KMS-11 (cell line): ENCODE data around the gene BBC3.
A peak's percentile ranks its signal among the peaks of the same experiment; 100 is the strongest.
"Not testable (repeated sequence)": the region's sequence is repeated elsewhere in the genome, so short reads cannot be mapped to it uniquely, and the experiment has no call there.

Experiments
- H2AFZ ChIP-seq: fragments of 200-600 bp; sonication (generic); 2 replicates; pipeline ENCODE4 v1.6.1; 2016; ENCODE audit warnings: antibody characterized with exemption, mixed run types, low read depth
- H3K27ac ChIP-seq: fragments of 200-600 bp; sonication (generic); 2 replicates; pipeline ENCODE4 v1.6.1; 2016; ENCODE audit warnings: mild to moderate bottlenecking, mixed run types
- H3K27me3 ChIP-seq: fragments of 200-600 bp; sonication (generic); 2 replicates; pipeline ENCODE4 v1.6.1; 2017; ENCODE audit warnings: mild to moderate bottlenecking, low read depth, mixed run types, moderate library complexity; ENCODE audit not compliant: insufficient read depth
- H3K36me3 ChIP-seq: fragments of 200-600 bp; sonication (generic); 2 replicates; pipeline ENCODE4 v1.6.1; 2017; ENCODE audit warnings: mild to moderate bottlenecking, mixed run types; ENCODE audit not compliant: insufficient read depth
- H3K4me1 ChIP-seq: fragments of 200-600 bp; sonication (generic); 2 replicates; pipeline ENCODE4 v1.6.1; 2016; ENCODE audit warnings: mild to moderate bottlenecking, low read depth, mixed run types; ENCODE audit not compliant: poor library complexity, severe bottlenecking
- H3K4me2 ChIP-seq: fragments of 200-600 bp; sonication (generic); 2 replicates; pipeline ENCODE4 v1.7.0; 2016; ENCODE audit warnings: mild to moderate bottlenecking, mixed run types
- H3K4me3 ChIP-seq: fragments of 200-600 bp; sonication (generic); IDR thresholded peaks from 2 replicates; pipeline ENCODE4 v1.6.1; 2017; ENCODE audit warnings: low read depth, low read length, mixed read lengths; ENCODE audit not compliant: insufficient read depth
- H3K79me2 ChIP-seq: fragments of 200-600 bp; sonication (generic); 2 replicates; pipeline ENCODE4 v1.6.1; 2016; ENCODE audit warnings: low read depth, mixed run types; ENCODE audit not compliant: insufficient read depth
- H3K9ac ChIP-seq: fragments of 200-600 bp; sonication (generic); 2 replicates; pipeline ENCODE4 v1.6.1; 2016; ENCODE audit warnings: mild to moderate bottlenecking, mixed run types
- H4K20me1 ChIP-seq: fragments of 200-600 bp; sonication (generic); 2 replicates; pipeline ENCODE4 v1.6.1; 2016; ENCODE audit warnings: mild to moderate bottlenecking, mixed run types; ENCODE audit not compliant: insufficient read depth
- TF ChIP-seq, protein P1 (sequence below): fragments of 200-600 bp; sonication (generic); conservative IDR thresholded peaks from 2 replicates; pipeline ENCODE4 v1.6.1; 2017; ENCODE audit warnings: low read depth, mild to moderate bottlenecking, antibody characterized with exemption, low read length, moderate library complexity, mixed read lengths

Gene BBC3

DNA sequence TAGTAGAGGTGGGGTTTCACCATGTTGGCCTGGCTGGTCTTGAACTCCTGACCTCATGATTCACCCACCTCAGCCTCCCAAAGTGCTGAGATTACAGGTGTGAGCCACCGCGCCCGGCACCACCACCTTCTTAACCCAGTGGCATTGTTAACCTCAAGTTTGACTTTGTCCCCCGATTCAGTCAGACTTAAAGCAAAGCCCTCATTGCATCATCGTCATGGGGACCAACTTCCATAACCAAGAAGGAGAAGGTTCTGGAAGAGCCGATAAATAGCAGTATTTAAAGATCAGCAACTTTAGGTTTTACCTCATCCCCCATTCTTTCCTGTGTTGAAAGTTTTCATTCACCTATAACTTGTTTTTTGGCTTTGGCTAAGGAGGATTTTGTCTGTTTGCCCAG is 37.0 kb upstream of the BBC3 start:
- H3K27ac ChIP-seq: no peak overlapping the region
- H2AFZ ChIP-seq: no peak overlapping the region
- H3K4me1 ChIP-seq: peaks cover 11% of the 10 kb centered on the region
- no peak overlapping the region for H3K9ac ChIP-seq
- H3K27me3 ChIP-seq: no peaks in the 10 kb centered on the region
- no peaks in the 10 kb centered on the region for H3K36me3 ChIP-seq
- TF ChIP-seq, protein P1, sequence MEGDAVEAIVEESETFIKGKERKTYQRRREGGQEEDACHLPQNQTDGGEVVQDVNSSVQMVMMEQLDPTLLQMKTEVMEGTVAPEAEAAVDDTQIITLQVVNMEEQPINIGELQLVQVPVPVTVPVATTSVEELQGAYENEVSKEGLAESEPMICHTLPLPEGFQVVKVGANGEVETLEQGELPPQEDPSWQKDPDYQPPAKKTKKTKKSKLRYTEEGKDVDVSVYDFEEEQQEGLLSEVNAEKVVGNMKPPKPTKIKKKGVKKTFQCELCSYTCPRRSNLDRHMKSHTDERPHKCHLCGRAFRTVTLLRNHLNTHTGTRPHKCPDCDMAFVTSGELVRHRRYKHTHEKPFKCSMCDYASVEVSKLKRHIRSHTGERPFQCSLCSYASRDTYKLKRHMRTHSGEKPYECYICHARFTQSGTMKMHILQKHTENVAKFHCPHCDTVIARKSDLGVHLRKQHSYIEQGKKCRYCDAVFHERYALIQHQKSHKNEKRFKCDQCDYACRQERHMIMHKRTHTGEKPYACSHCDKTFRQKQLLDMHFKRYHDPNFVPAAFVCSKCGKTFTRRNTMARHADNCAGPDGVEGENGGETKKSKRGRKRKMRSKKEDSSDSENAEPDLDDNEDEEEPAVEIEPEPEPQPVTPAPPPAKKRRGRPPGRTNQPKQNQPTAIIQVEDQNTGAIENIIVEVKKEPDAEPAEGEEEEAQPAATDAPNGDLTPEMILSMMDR: no peak
- H4K20me1 ChIP-seq: no peaks in the 10 kb centered on the region
- no peaks in the 10 kb centered on the region for H3K79me2 ChIP-seq
- no peak overlapping the region for H3K4me3 ChIP-seq
- no peak overlapping the region for H3K4me2 ChIP-seq

DNA sequence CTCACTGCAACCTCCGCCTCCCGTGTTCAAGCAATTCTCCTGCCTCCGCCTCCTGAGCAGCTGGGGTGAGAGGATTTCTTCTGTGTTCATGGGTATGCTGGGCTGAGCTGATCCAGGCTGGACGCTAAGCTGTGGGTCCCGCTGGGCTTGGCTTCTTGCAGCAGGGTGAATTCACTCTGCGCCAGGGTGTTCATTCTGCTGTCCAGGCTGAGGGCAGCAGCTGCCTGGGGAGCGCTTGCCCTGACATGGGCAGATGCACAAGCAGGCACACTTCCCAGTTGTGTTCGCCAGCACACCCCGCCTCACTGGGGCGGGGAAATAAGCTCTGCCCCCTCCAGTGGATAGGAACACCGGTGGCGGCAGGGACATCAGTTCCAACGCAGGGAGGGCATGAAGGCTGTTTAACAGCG is 36.4 kb upstream of the BBC3 start:
- Histone ChIP-seq H2AFZ (no peak overlapping the region), H3K36me3 (no peaks in the 10 kb centered on the region), H3K9ac (no peak overlapping the region), H3K27me3 (no peaks in the 10 kb centered on the region), H3K27ac (no peak overlapping the region), H3K4me3 (no peak overlapping the region), H3K4me2 (no peak overlapping the region), H3K79me2 (no peaks in the 10 kb centered on the region), H3K4me1 (peaks cover 18% of the 10 kb centered on the region), H4K20me1 (no peaks in the 10 kb centered on the region)
- TF ChIP-seq, protein P1: no peak

DNA sequence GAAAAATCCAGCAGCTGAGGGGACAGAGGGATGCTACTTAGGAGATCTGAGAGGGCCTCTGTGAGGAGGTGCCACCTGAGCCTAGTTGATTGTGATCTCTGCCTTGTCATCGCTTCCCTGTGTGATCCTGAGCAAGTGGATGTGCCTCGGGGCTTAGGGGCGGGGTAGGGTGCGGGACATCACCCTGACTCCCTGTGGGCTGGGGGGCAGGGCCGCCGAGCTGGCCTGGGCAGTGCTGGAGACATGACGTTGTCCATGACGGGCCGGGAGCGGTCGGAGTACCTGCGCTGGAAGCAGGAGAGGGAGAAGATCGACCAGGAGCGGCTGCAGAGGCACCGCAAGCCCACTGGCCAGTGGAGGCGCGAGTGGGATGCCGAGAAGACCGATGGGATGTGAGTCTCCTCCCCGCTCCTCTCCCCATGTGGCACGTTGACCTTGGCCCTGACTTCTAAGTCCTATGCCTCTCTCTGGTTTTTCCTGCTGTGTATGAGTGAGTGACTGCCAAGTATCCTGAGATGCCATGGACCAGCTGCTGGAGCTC is 35.5 kb upstream of the BBC3 start:
- Histone ChIP-seq H3K27ac (no peak overlapping the region), H3K4me3 (no peak overlapping the region), H4K20me1 (no peaks in the 10 kb centered on the region), H2AFZ (no peak overlapping the region), H3K27me3 (no peaks in the 10 kb centered on the region), H3K9ac (no peak overlapping the region), H3K79me2 (no peaks in the 10 kb centered on the region), H3K36me3 (no peaks in the 10 kb centered on the region), H3K4me2 (no peak overlapping the region), H3K4me1 (peaks cover 24% of the 10 kb centered on the region)
- TF ChIP-seq, protein P1: no peak

DNA sequence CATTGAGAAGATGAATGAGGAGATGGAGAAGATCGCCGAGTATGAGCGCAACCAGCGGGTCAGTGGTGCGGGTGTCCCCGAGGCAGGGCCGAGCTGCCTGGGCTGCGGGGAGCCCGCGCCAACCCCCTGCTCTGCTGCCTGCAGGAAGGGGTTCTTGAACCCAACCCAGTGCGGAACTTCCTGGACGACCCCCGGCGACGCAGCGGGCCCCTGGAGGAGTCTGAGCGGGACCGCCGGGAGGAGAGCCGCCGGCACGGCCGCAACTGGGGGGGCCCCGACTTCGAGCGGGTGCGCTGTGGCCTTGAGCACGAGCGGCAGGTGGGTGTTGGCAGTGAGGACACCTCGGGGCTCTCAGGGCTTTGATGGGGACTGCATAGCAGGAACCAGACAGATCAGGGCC is 33.6 kb upstream of the BBC3 start:
- Histone ChIP-seq H3K27ac (no peak overlapping the region), H2AFZ (no peak overlapping the region), H3K79me2 (no peaks in the 10 kb centered on the region), H4K20me1 (no peaks in the 10 kb centered on the region), H3K4me1 (peaks cover 24% of the 10 kb centered on the region), H3K9ac (no peak overlapping the region), H3K36me3 (no peaks in the 10 kb centered on the region), H3K4me3 (no peak overlapping the region), H3K27me3 (no peaks in the 10 kb centered on the region), H3K4me2 (no peak overlapping the region)
- TF ChIP-seq, protein P1: no peak

DNA sequence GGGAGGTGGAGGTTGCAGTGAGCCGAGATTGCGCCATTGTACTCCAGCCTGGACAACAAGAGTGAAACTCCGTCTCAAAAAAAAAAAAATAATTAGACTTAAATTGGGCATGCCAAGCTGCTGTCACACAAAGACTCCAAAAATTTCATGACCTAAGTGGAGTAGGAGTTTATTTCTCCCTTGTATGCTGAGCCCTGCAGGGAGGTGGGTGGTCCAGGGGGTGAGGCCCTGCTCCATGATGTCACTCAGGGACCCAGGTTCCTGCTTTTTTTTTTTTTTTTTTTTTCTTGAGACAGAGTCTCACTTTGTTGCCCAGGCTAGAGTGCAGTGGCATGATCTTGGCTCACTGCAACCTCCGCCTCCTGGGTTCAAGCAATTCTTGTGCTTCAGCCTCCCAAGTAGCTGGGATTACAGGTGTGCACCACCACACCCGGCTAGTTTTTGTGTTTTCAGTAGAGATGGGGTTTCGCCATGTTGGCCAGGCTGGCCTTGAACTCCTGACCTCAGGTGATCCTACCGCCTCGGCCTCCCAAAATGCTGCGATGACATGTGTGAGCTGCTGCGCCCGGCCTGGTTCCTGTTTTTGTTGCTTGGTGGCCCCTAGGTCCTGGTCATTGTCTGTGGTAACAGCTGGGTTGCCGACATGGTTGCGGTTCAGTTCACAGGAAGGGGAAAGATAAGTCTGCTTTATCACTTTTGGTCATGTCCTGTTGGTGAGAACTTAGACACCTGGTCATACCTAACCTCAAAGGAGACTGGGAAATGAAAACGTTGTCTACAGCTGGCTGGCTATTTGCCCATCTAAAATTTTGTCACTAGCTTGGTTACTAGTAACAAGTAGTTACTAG is 31.2 kb upstream of the BBC3 start:
- H3K27me3 ChIP-seq, H3K79me2 ChIP-seq, H3K4me3 ChIP-seq, H3K9ac ChIP-seq, H2AFZ ChIP-seq, H4K20me1 ChIP-seq, H3K36me3 ChIP-seq: not testable (repeated sequence)
- H3K4me2 ChIP-seq: peak overlapping the region; percentile 26; the same call in 1 of the 2 replicates
- peak overlapping the region; percentile 71 for H3K27ac ChIP-seq
- H3K4me1 ChIP-seq: peaks cover 32% of the 10 kb centered on the region
